GM20000 (cell line): ENCODE data around the gene GTF2I.
"Not testable (repeated sequence)": the region's sequence is repeated elsewhere in the genome, so short reads cannot be mapped to it uniquely, and the experiment has no call there.

ENCODE experiments used
- DNase-seq: peaks from one replicate; pipeline ENCODE4 v3.0.0; 2012; ENCODE audit warnings: low spot score
- CTCF ChIP-seq: IDR thresholded peaks from 2 replicates; pipeline ENCODE4 v1.5.1; 2012; ENCODE audit warnings: mild to moderate bottlenecking, control low read depth; ENCODE audit errors: extremely low read depth, missing control alignments

GTF2I gene

GRCh38 chr7:74684473-74684872 lies 27.0 kb downstream of the GTF2I start:
- no peak for TF ChIP-seq CTCF
- DNase-seq = no peak

- DNase-seq = no peak
- no peak for TF ChIP-seq CTCF
Measured at GRCh38 chr7:74684921-74685320, 27.4 kb downstream of the GTF2I start.

- no peak for DNase-seq
- TF ChIP-seq CTCF = no peak
Measured at GRCh38 chr7:74690474-74690873, 33.0 kb downstream of the GTF2I start.

- DNase-seq = not testable (repeated sequence)
Measured at GRCh38 chr7:74704419-74704818, 46.9 kb downstream of the GTF2I start.

GRCh38 chr7:74707238-74707637 lies 49.7 kb downstream of the GTF2I start:
- DNase-seq = no peak
- no peak for TF ChIP-seq CTCF

GRCh38 chr7:74708569-74709275 lies 51.2 kb downstream of the GTF2I start:
- DNase-seq = no peak
- TF ChIP-seq CTCF = no peak

- TF ChIP-seq CTCF = no peak
Measured at GRCh38 chr7:74709880-74710671, 52.6 kb downstream of the GTF2I start.

More at GRCh38 chr7:74709880-74710671, 52.6 kb downstream of the GTF2I start:
- no peak for DNase-seq
